Lower leg skin (tissue), 4 donors: ENCODE data around the gene CCDC78. TPM values are rescaled to one million over a fixed set of nuclear protein-coding genes. Genes with fewer than 3 reads are reported as not detected.

Source experiments
- DNase-seq, 2 donors: peaks; one replicate each; pipeline ENCODE4 v3.0.0-alpha.2; 2019; ENCODE audit warnings: low spot score in 2 of 2
- H3K4me3 ChIP-seq: fragments of 200-600 bp; sonication (generic); 2 replicates; pipeline ENCODE4 v1.5.1; 2017; ENCODE audit warnings: mild to moderate bottlenecking, low read depth; ENCODE audit not compliant: poor library complexity, severe bottlenecking
- POLR2A ChIP-seq, 2 donors: fragments of 450-650 bp; IDR thresholded peaks; one replicate each; pipeline ENCODE4 v1.6.1; 2016 to 2017; ENCODE audit warnings: antibody characterized with exemption in 2 of 2, mild to moderate bottlenecking in 1 of 2, moderate library complexity in 1 of 2
- WGBS, 2 donors: methylation state at CpG; one replicate each; pipeline ENCODE4 v1.1.5; 2018; 5-methylcytosine and 5-hydroxymethylcytosine counted together
- intact Hi-C: fragments of 100-400 bp; cut with DNase I; formaldehyde crosslinking; loops from one replicate; pipeline ENCODE4 v1.15.0; 2023; ENCODE audit warnings: low total_unique reads
- total RNA-seq, 4 donors: library from RNA; depleted of rRNA; stranded (reverse); fragments of >200 nt; gene quantifications; one replicate each; pipeline ENCODE4 v1.1.0, GENCODE V29; 2016
- TF ChIP-seq, protein P1 (sequence below), 3 donors: fragments of 450-650 bp; IDR thresholded peaks; one replicate each; pipeline ENCODE4 v1.5.1; 2016; ENCODE audit warnings: antibody characterized with exemption in 3 of 3, mild to moderate bottlenecking in 3 of 3, moderate library complexity in 2 of 3

Gene CCDC78
- total RNA-seq, 4 donors from 2014 or later: 0.52 to 0.55 TPM; not detected in 2

DNA sequence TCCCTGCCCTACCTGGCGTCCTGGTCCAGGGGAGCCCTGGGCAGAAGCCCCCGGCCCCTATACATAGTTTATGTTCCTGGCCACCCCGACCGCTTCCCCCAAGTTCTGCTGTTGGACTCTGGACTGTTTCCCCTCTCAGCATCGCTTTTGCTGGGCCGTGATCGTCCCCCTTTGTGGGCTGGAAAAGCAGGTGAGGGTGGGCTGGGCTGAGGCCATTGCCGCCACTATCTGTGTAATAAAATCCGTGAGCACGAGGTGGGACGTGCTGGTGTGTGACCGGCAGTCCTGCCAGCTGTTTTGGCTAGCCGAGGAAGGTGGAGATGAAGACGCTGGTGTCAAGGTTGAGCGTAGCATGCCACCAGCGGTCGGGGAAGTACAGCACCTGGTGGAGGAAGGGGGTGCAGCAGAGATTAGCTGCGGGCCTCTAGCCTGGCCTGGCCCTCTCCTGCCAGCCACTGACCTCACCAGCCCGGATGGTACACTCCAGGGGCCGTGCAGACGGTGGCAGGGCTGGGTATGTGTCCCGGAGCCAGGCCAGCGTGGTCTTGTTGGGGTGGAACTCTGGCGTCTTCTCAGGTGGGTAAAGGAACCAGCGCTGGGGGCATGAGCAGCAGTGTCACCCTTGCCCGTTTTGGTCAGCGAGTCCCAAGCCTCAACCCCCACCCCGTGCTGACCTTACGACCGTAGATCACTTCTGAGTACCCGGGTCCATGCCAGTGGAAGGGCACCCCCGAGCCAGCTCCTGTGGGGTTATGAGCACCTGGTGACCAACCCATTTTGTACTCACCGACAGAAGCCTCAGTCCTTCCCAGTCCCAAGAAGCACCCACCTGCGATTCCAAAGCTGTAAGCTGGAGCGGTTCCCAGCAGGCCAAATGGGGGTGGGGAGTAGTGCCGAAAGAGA lies 43.5 kb downstream of the CCDC78 start:
- no peak for DNase-seq
- intact Hi-C loops: no loop called here
- no peak overlapping the region for H3K4me3 ChIP-seq
- 77 to 80% methylated on average over 31 to 36 of the region's 36 CpGs for WGBS, 2 donors
- TF ChIP-seq, protein P1, sequence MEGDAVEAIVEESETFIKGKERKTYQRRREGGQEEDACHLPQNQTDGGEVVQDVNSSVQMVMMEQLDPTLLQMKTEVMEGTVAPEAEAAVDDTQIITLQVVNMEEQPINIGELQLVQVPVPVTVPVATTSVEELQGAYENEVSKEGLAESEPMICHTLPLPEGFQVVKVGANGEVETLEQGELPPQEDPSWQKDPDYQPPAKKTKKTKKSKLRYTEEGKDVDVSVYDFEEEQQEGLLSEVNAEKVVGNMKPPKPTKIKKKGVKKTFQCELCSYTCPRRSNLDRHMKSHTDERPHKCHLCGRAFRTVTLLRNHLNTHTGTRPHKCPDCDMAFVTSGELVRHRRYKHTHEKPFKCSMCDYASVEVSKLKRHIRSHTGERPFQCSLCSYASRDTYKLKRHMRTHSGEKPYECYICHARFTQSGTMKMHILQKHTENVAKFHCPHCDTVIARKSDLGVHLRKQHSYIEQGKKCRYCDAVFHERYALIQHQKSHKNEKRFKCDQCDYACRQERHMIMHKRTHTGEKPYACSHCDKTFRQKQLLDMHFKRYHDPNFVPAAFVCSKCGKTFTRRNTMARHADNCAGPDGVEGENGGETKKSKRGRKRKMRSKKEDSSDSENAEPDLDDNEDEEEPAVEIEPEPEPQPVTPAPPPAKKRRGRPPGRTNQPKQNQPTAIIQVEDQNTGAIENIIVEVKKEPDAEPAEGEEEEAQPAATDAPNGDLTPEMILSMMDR (IDR thresholded peaks at IDR 0.05): no peak
- TF ChIP-seq POLR2A (IDR thresholded peaks at IDR 0.05): no peak

DNA sequence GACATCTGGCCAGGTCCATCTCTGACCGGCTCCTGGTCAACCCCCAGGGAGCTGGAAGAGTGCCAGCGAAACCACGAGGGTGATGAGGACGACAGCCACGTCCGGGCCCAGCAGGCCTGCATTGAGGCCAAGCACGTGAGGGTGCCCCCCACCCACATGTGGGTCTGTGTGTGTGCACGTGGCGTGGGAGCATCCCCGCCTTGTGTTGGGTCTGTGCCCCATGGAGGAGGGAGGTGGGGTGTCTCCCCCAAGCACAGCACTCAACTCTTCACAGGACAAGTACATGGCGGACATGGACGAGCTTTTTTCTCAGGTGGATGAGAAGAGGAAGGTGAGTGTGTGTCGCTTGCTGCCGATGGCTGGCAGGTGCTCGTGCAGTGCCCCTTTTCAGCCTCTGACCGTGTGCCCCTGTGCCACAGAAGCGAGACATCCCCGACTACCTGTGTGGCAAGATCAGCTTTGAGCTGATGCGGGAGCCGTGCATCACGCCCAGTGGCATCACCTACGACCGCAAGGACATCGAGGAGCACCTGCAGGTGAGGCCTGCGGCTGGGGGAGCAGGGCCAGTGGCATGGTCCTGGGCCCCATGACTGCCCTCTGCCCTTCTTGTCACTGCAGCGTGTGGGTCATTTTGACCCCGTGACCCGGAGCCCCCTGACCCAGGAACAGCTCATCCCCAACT lies 44.4 kb downstream of the CCDC78 start:
- WGBS, 2 donors: 71 to 77% methylated on average over 27 to 28 of the region's 28 CpGs
- intact Hi-C loops: no loop called here
- H3K4me3 ChIP-seq: no peak overlapping the region
- TF ChIP-seq POLR2A (IDR thresholded peaks at IDR 0.05): no peak
- TF ChIP-seq, protein P1 (IDR thresholded peaks at IDR 0.05): no peak
- no peak for DNase-seq

DNA sequence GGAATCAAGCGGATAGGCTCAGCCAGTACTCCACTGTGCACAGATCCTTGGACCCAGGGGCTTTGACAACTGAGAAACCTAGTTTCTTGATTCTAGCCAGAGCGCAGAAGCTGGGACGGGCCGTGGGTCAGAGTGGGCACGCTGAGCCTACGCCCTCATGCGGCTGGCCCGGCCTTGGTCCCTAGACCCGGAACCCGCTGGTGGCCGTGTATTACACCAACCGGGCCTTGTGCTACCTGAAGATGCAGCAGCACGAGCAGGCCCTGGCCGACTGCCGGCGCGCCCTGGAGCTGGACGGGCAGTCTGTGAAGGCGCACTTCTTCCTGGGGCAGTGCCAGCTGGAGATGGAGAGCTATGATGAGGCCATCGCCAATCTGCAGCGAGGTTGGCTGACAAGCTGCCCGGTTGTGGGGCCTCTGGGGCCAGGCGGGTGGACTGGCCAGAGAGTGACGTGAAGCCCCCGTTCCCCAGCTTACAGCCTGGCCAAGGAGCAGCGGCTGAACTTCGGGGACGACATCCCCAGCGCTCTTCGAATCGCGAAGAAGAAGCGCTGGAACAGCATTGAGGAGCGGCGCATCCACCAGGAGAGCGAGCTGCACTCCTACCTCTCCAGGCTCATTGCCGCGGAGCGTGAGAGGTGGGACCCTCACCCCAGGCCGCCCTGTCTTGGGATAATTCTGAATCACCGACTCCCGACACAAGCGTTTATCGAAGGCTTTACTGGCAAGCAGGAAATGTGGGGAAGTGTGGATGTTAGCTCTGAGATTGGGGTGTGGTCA lies 45.1 kb downstream of the CCDC78 start:
- TF ChIP-seq, protein P1 (IDR thresholded peaks at IDR 0.05): no peak
- WGBS, 2 donors: 43 to 49% methylated on average over 32 to 42 of the region's 44 CpGs
- DNase-seq: no peak
- peak overlapping the region; percentile 76 for H3K4me3 ChIP-seq
- intact Hi-C loops: no loop called here

DNA sequence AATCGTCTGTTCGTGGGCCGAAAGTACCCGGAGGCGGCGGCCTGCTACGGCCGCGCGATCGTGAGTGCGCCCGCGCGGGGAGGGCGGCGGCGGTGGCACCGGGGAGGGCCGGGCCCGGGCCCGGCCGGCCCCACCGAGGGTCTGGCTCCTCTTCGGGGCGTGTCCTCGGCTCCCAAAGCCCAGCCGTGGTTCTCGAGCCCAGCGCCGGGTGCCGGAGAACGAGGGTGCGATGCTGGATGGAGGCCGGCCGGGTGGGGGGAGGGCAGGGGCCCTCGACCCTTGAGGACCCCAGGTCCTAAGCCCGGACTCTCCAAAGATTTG lies 45.7 kb downstream of the CCDC78 start:
- TF ChIP-seq POLR2A (IDR thresholded peaks at IDR 0.05): no peak
- TF ChIP-seq, protein P1 (IDR thresholded peaks at IDR 0.05): no peak
- intact Hi-C loops: no loop called here
- 0% methylated on average over 18 of the region's 38 CpGs for WGBS, 2 donors
- no peak for DNase-seq
- H3K4me3 ChIP-seq: peak overlapping the region; percentile 76

DNA sequence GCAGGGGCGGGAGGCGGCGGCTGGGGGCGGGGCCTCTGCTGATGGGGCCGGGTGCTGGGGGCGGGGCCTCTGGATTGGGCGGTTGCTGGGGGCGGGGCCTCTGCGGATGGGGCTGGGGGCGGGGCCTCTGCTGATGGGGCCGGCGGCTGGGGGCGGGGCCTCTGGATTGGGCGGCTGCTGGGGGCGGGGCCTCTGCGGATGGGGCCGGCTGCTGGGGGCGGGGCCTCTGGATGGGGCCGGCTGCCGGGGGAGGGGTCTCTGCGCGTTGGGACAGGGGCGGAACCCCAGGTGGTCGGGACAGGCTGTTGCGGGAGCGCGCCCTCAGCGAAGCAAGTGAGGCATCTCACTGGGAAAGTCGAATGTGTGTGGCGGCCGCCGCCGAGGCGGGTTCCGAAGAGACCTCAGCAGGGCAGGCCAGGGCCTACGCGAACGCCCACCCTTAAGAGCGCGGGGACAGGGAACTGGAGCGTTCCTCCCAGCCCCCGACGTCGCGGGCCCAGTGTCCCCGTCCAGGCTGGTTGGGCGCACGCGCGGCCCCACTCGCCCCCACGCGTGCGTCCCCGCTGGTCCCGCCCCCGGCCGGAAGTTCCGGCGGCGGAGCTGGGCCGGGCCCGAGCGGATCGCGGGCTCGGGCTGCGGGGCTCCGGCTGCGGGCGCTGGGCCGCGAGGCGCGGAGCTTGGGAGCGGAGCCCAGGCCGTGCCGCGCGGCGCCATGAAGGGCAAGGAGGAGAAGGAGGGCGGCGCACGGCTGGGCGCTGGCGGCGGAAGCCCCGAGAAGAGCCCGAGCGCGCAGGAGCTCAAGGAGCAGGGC lies 46.2 kb downstream of the CCDC78 start, which contains the start of gene STUB1:
STUB1 (plus strand) TSS at position 597 of the 811 bp plus-strand sequence; CDS start at position 713, 116 bp downstream.
- peak; percentile 83 to 98 for DNase-seq
- 1 to 3% methylated on average over 12 to 65 of the region's 91 CpGs for WGBS, 2 donors
- peak in 1 of 2 donors; percentile 5 for TF ChIP-seq POLR2A (IDR thresholded peaks at IDR 0.05)
- TF ChIP-seq, protein P1 (IDR thresholded peaks at IDR 0.05): no peak
- peak within 1 kb of the TSS; percentile 76 for H3K4me3 ChIP-seq
- intact Hi-C loops: no loop called here
